Gastroesophageal sphincter (tissue), 3 donors: ENCODE results near the gene AGFG2.
"Not testable (repeated sequence)": the region's sequence is repeated elsewhere in the genome, so short reads cannot be mapped to it uniquely, and the experiment has no call there.

Source experiments
- CTCF ChIP-seq, 4 experiments: fragments of 200-600 bp in 2 of 4; fragments of 450-650 bp in 2 of 4; sonication (generic) in 1 of 4; IDR thresholded peaks; one replicate each; pipeline ENCODE4 v1.5.1; 2017 to 2019; ENCODE audit warnings: antibody characterized with exemption in 4 of 4, mild to moderate bottlenecking in 2 of 4, moderate library complexity in 2 of 4
- EP300 ChIP-seq: sonication (generic); formaldehyde crosslinking; IDR thresholded peaks from one replicate; pipeline ENCODE4 v1.6.1; 2017; ENCODE audit warnings: antibody characterized with exemption, mild to moderate bottlenecking

GRCh38 chr7:100521909-100522593 is 17.0 kb upstream of the AGFG2 start:
- not testable (repeated sequence) for TF ChIP-seq CTCF (IDR thresholded peaks at IDR 0.05); EP300
